ENCODE measurements around the gene FOXK1.
"Not testable (repeated sequence)": the region's sequence is repeated elsewhere in the genome, so short reads cannot be mapped to it uniquely, and the experiment has no call there.

FOXK1 gene

DNA sequence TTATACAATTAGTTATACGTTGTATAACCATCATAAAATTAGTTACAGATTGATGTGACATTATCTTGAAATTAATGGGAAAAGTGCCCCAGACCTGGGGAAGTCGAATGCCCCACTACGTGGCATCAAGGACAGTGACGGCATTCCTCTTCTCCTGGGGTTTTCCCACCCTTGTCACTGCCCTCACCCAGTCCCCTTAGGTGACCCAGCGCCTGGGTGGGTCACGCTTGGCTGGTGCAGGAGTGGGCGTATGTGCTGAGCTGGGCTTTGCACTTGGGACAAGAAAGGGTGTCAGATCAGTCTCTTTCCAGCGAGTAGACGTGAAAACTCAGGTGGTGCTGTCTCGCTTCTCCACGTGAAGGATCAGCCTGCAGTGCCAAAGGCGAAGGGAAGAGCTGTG lies 7.6 kb downstream of the FOXK1 start:
- H3K4me3 ChIP-seq (ENCODE audit: low read length): no peak overlapping the region
- H3K4me1 ChIP-seq (ENCODE audit: control insufficient read depth, low read depth, low read length): no peaks in the 10 kb centered on the region
- no peak overlapping the region for H3K27ac ChIP-seq (ENCODE audit: low read length)
- H3K9me3 ChIP-seq (ENCODE audit: control insufficient read depth, low read depth, low read length): no peaks in the 10 kb centered on the region
- no peaks in the 10 kb centered on the region for H3K27me3 ChIP-seq (ENCODE audit: control insufficient read depth, insufficient read depth, low read length)
- no peak overlapping the region for H3K9ac ChIP-seq (ENCODE audit: low read length)
- no peaks in the 10 kb centered on the region for H3K36me3 ChIP-seq (ENCODE audit: control insufficient read depth, low read depth, low read length)

DNA sequence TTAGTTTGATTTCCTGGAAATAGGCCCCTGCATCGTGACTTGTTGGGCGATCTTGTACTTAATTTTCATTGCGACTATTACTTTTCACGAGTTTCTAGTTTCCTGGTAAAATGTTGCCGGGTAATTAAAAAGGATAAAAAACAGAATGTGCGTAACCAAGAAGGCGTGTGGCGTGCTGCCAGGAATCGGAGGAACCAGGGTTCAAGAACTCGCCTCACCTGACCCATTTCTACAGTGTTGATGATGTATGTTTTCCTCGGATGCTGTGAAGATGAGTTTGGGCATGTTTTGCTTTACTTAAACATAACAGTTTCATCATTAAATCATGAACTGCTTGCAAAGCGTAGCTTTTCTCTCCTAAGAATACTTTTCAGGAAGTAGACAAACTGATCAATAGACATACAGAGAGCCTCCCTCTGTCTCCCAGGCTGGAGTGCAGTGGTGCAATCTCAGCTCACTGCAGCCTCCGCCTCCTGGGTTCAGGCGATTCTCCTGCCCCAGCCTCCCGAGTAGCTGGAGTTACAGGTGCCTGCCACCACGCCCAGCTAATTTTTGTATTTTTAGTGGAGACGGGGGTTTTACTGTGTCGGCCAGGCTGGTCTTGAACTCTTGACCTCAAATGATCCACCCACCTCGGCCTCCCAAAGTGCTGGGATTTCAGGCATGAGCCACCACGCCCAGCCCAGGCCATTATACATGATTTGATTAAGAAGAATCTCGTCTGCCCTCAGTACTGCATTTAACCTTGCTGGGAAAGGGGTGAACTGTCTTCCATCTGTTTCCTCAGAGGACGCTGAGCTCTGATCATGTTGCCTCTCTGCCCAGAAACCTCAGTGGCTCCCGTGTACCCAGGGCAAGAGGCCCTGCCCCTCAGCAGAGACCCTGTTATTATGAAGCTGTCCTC lies 9.1 kb downstream of the FOXK1 start:
- Histone ChIP-seq H3K4me3 (ENCODE audit: low read length) (no peak overlapping the region), H3K27ac (ENCODE audit: low read length) (no peak overlapping the region), H3K27me3 (ENCODE audit: control insufficient read depth, insufficient read depth, low read length) (no peaks in the 10 kb centered on the region), H3K4me1 (ENCODE audit: control insufficient read depth, low read depth, low read length) (no peaks in the 10 kb centered on the region), H3K36me3 (ENCODE audit: control insufficient read depth, low read depth, low read length) (no peaks in the 10 kb centered on the region), H3K9ac (ENCODE audit: low read length) (no peak overlapping the region), H3K9me3 (ENCODE audit: control insufficient read depth, low read depth, low read length) (no peaks in the 10 kb centered on the region)

DNA sequence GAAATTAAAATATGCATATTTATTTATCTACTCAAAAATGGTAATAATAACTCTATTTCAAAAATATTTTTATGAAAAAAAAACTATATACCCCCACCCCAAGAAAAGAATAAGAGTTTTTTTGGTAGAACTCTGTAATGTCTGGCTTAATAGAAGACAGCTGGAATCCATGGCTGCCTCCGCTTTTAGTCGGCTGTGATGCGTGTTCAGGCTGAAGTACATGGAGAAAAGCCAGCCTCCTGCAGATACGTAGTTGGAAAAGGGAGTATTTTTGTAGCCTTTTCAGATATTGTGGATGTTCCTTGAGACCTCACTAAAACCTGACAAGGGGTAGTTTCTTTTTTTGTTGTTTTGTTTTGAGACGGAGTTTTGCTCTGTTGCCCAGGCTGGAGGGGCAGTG lies 10.0 kb downstream of the FOXK1 start:
- no peaks in the 10 kb centered on the region for H3K4me1 ChIP-seq (ENCODE audit: control insufficient read depth, low read depth, low read length)
- no peaks in the 10 kb centered on the region for H3K9me3 ChIP-seq (ENCODE audit: control insufficient read depth, low read depth, low read length)
- H3K9ac ChIP-seq (ENCODE audit: low read length): no peak overlapping the region
- no peak overlapping the region for H3K27ac ChIP-seq (ENCODE audit: low read length)
- H3K4me3 ChIP-seq (ENCODE audit: low read length): no peak overlapping the region
- H3K36me3 ChIP-seq (ENCODE audit: control insufficient read depth, low read depth, low read length): no peaks in the 10 kb centered on the region
- no peaks in the 10 kb centered on the region for H3K27me3 ChIP-seq (ENCODE audit: control insufficient read depth, insufficient read depth, low read length)

DNA sequence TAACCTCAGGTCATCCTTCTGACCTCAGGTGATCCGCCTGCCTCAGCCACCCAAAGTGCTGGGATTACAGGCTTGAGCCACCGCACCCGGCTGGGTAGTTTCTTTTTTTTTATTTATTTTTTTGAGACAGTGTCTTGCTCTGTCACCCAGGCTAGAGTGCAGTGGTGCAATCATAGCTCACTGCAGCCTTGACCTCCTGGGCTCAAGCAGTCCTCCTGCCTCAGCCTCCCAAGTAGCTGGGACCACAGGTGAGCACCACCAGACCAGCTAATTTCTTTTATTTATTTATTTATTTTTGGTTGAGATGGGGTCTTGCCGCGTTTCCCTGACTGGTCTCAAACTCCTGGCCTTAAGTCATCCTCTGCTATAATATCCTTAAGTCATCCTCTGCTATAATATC lies 10.5 kb downstream of the FOXK1 start:
- not testable (repeated sequence) for H3K36me3 ChIP-seq (ENCODE audit: control insufficient read depth, low read depth, low read length); H3K9ac ChIP-seq (ENCODE audit: low read length); H3K4me1 ChIP-seq (ENCODE audit: control insufficient read depth, low read depth, low read length); H3K27ac ChIP-seq (ENCODE audit: low read length); H3K9me3 ChIP-seq (ENCODE audit: control insufficient read depth, low read depth, low read length); H3K27me3 ChIP-seq (ENCODE audit: control insufficient read depth, insufficient read depth, low read length); H3K4me3 ChIP-seq (ENCODE audit: low read length)

DNA sequence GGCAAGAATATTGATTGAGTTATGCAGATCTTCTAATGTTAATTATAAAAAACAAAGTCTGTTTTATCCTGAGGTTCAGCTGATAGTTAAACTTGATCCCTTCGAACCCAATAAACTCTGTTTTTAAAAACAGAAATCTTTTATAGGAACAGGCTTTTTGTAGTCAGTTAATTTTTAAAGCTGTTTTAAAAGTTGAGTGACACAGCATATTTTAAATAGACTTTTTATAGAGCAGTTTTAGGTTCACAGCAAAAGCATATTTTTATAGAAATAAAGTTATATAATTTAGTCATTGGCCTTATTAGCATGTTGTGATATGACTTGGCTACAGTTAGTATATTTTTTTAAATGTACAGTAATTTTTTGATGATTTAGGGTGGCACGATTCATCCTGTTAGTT lies 11.1 kb downstream of the FOXK1 start:
- no peak overlapping the region for H3K27ac ChIP-seq (ENCODE audit: low read length)
- no peak overlapping the region for H3K4me3 ChIP-seq (ENCODE audit: low read length)
- no peaks in the 10 kb centered on the region for H3K27me3 ChIP-seq (ENCODE audit: control insufficient read depth, insufficient read depth, low read length)
- H3K9me3 ChIP-seq (ENCODE audit: control insufficient read depth, low read depth, low read length): no peaks in the 10 kb centered on the region
- H3K36me3 ChIP-seq (ENCODE audit: control insufficient read depth, low read depth, low read length): no peaks in the 10 kb centered on the region
- no peak overlapping the region for H3K9ac ChIP-seq (ENCODE audit: low read length)
- no peaks in the 10 kb centered on the region for H3K4me1 ChIP-seq (ENCODE audit: control insufficient read depth, low read depth, low read length)

DNA sequence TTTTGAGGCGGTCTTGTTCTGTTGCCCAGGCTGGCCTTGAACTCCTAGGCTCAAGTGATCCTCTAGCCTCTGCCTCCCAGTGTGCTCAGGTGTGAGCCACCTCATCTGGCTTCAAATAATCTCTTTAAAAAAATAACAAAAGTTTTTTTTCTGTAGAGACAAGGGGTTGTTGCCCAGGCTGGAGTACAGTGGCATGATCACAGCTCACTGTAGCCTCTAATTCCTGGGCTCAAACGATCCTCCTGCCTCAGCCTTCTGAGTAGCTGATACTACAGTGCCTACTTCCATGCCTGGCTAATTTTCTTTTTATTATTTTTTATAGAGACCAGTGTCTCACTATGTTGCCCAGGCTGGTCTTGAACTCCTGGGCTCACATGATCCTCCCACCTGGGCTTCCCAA lies 11.7 kb downstream of the FOXK1 start:
- Histone ChIP-seq H3K9ac (ENCODE audit: low read length) (no peak overlapping the region), H3K27ac (ENCODE audit: low read length) (no peak overlapping the region)

DNA sequence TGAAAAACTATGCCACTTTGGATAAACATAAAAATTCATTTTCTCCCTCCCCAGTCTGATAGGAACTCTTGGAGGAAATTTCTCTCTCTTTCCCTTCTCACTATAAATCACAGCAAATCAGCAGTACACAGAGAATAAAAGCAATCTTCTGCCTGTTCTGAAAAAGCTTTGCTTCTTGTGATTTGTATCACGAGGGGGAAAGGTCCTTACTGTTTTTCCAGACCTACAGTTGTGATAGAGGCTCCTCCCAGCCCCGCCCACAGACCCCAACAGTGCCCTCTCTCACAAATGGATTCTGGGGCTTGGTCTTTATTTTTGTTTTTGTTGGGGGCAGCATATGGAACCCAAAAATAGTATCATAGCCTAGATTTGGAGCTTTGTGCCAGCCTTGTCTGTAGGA lies 12.2 kb downstream of the FOXK1 start:
- Histone ChIP-seq H3K27ac (ENCODE audit: low read length) (no peak overlapping the region), H3K27me3 (ENCODE audit: control insufficient read depth, insufficient read depth, low read length) (no peaks in the 10 kb centered on the region), H3K4me1 (ENCODE audit: control insufficient read depth, low read depth, low read length) (no peaks in the 10 kb centered on the region), H3K9me3 (ENCODE audit: control insufficient read depth, low read depth, low read length) (no peaks in the 10 kb centered on the region), H3K36me3 (ENCODE audit: control insufficient read depth, low read depth, low read length) (no peaks in the 10 kb centered on the region), H3K9ac (ENCODE audit: low read length) (no peak overlapping the region), H3K4me3 (ENCODE audit: low read length) (no peak overlapping the region)

More for the DNA sequence above, 11.7 kb downstream of the FOXK1 start:
- Histone ChIP-seq H3K4me1 (ENCODE audit: control insufficient read depth, low read depth, low read length) (no peaks in the 10 kb centered on the region), H3K9me3 (ENCODE audit: control insufficient read depth, low read depth, low read length) (no peaks in the 10 kb centered on the region), H3K4me3 (ENCODE audit: low read length) (no peak overlapping the region), H3K27me3 (ENCODE audit: control insufficient read depth, insufficient read depth, low read length) (no peaks in the 10 kb centered on the region), H3K36me3 (ENCODE audit: control insufficient read depth, low read depth, low read length) (no peaks in the 10 kb centered on the region)

DNA sequence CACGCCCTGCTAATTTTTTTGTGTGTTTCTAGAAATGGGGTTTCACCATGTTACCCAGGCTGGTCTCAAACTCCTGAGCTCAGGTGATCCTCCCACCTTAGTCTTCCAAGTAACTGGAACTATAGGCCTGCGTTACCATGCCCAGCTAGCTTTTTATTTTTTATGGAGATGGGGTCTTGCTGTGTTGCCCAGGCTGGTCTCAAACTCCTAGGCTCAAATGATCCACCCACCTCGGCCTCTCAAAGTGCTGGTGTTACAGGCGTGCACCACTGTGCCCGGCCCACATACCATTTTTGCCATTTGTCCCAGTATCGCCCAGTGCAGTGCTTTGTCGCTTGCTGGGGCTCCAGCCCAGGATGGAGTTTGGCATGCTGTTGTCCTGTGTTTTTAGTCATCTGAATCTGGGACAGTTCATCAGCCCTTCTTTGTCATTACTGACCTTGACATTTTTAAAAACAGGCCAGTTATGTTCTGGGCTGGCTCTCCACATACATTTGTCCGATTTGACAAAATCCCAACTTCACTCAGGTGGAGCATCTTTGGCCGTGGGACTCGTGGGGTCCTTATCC lies 16.7 kb downstream of the FOXK1 start:
- no peak overlapping the region for H3K4me3 ChIP-seq (ENCODE audit: low read length)
- H3K4me1 ChIP-seq (ENCODE audit: control insufficient read depth, low read depth, low read length): no peaks in the 10 kb centered on the region
- no peaks in the 10 kb centered on the region for H3K36me3 ChIP-seq (ENCODE audit: control insufficient read depth, low read depth, low read length)
- peaks cover 26% of the 10 kb centered on the region for H3K27me3 ChIP-seq (ENCODE audit: control insufficient read depth, insufficient read depth, low read length)
- H3K27ac ChIP-seq (ENCODE audit: low read length): no peak overlapping the region
- H3K9me3 ChIP-seq (ENCODE audit: control insufficient read depth, low read depth, low read length): no peaks in the 10 kb centered on the region
- no peak overlapping the region for H3K9ac ChIP-seq (ENCODE audit: low read length)

DNA sequence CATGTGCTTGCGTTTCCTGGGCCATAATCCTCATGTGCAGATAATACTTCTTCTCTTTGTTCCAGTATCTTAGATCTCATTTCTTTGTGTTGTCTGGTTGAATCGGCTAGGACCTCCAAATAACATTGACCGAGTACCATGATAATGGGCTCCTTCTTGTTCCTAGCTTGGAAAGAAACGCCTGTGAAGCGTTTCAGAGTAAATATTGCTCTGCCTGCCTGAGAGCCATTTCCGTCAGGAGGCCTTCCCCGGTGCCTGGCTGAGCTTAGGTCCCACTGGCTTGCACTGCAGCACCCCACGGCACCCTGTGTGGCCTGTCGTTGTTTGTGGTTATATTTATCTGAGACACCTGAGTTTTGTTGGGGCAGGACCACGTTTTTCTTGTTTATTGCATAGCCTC lies 17.7 kb downstream of the FOXK1 start:
- Histone ChIP-seq H3K4me3 (ENCODE audit: low read length) (no peak overlapping the region), H3K27me3 (ENCODE audit: control insufficient read depth, insufficient read depth, low read length) (peaks cover 37% of the 10 kb centered on the region), H3K9me3 (ENCODE audit: control insufficient read depth, low read depth, low read length) (no peaks in the 10 kb centered on the region), H3K4me1 (ENCODE audit: control insufficient read depth, low read depth, low read length) (no peaks in the 10 kb centered on the region), H3K9ac (ENCODE audit: low read length) (no peak overlapping the region), H3K27ac (ENCODE audit: low read length) (no peak overlapping the region), H3K36me3 (ENCODE audit: control insufficient read depth, low read depth, low read length) (no peaks in the 10 kb centered on the region)

DNA sequence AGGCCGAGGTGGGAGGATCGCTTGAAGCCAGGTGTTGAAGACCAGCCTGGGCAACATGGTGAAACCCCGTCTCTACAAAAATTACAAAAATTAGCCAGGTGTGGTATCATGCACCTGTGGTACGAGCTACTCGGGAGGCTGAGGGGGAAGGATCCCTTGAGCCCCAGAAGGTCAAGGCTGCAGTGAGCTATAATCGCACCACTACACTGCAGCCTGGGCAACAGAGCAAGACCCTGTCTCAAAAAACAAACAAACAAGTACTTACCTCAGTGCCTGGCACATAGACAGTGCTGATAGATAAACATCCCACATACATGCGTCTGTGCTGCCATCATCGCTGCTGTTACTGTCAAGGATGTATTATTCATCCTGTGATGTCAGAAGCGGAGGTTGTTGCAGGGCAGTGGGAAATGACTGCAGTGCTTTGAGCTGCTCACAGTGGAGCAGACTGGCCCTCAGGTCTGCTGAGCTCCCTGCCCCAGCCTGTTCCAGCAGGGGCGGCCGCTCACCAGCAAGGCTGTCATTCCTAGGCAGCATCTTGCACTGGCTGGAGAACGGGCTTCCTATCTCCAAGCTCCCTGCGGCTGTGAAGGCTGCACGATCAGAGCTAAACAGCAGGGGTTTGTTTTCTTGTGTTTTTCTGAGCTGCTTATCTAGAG lies 18.6 kb downstream of the FOXK1 start:
- H3K4me1 ChIP-seq (ENCODE audit: control insufficient read depth, low read depth, low read length): no peaks in the 10 kb centered on the region
- H3K27ac ChIP-seq (ENCODE audit: low read length): no peak overlapping the region

DNA sequence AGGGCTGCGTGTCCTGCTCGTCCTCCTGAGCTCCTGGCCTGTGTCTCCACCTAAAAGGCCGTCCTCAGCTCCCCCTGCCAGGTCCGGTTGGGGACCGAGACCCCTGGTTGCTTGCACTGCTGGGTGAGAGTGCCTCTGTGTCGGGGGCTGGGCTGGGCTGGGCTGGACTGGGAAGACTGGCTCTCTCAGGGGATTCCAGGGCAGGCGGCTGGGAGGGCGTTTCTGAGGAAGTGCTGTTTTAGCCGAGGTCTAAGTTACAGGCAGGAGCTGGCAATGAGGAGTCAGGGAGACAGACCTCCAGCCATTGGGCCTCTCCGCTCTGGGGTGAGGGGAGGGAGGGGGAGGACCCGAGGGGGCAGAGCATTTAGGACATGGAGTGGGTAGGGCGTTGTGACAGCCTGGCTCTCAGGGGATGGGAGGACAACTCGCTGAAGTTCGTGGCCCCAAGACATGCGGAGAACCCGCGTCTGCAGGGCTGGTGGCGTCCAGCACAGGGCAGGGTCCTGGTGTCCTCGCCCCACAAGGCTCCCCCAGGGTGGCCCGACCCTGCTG lies 20.9 kb downstream of the FOXK1 start:
- Histone ChIP-seq H3K36me3 (ENCODE audit: control insufficient read depth, low read depth, low read length) (no peaks in the 10 kb centered on the region), H3K4me3 (ENCODE audit: low read length) (no peak overlapping the region), H3K27me3 (ENCODE audit: control insufficient read depth, insufficient read depth, low read length) (peaks cover 66% of the 10 kb centered on the region), H3K27ac (ENCODE audit: low read length) (no peak overlapping the region), H3K9ac (ENCODE audit: low read length) (no peak overlapping the region), H3K9me3 (ENCODE audit: control insufficient read depth, low read depth, low read length) (no peaks in the 10 kb centered on the region), H3K4me1 (ENCODE audit: control insufficient read depth, low read depth, low read length) (peaks cover 14% of the 10 kb centered on the region)

More for the DNA sequence above, 18.6 kb downstream of the FOXK1 start:
- H3K9me3 ChIP-seq (ENCODE audit: control insufficient read depth, low read depth, low read length): no peaks in the 10 kb centered on the region
- H3K27me3 ChIP-seq (ENCODE audit: control insufficient read depth, insufficient read depth, low read length): peaks cover 45% of the 10 kb centered on the region
- no peak overlapping the region for H3K4me3 ChIP-seq (ENCODE audit: low read length)
- H3K9ac ChIP-seq (ENCODE audit: low read length): no peak overlapping the region
- H3K36me3 ChIP-seq (ENCODE audit: control insufficient read depth, low read depth, low read length): no peaks in the 10 kb centered on the region

All from iPS-18a (cell line).